Neural progenitor cell (in vitro differentiated cells): ENCODE measurements around the gene MESD.

ENCODE experiments used
- EZH2 ChIP-seq: fragments of 200-600 bp; sonication (generic); IDR thresholded peaks from 2 replicates; pipeline ENCODE4 v1.6.1; 2017; ENCODE audit warnings: antibody characterized with exemption, mild to moderate bottlenecking, moderate library complexity
- TF ChIP-seq, protein P1 (sequence below): fragments of 200-600 bp; sonication (generic); IDR thresholded peaks from 2 replicates; pipeline ENCODE4 v1.5.1; 2017; ENCODE audit warnings: antibody characterized with exemption, mild to moderate bottlenecking

DNA sequence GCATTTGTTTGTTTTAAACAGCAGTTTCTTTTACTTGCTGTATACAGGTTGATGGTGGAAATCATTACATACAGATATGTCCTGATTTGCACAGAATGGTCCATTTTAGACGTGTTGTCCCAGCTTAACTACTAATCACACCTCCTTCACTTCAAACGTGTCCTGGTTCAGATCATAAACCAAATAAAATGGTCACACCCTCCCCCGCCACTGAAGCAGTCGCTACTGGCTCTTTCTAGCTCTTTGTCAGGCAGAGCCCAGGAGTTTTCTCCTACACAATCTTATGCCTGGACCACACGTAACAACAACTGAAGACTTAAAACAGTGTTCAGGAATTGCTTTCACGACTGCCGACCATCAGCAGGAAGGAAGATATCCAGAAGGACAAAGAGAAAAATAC is 73.6 kb downstream of the MESD start:
- TF ChIP-seq, protein P1, sequence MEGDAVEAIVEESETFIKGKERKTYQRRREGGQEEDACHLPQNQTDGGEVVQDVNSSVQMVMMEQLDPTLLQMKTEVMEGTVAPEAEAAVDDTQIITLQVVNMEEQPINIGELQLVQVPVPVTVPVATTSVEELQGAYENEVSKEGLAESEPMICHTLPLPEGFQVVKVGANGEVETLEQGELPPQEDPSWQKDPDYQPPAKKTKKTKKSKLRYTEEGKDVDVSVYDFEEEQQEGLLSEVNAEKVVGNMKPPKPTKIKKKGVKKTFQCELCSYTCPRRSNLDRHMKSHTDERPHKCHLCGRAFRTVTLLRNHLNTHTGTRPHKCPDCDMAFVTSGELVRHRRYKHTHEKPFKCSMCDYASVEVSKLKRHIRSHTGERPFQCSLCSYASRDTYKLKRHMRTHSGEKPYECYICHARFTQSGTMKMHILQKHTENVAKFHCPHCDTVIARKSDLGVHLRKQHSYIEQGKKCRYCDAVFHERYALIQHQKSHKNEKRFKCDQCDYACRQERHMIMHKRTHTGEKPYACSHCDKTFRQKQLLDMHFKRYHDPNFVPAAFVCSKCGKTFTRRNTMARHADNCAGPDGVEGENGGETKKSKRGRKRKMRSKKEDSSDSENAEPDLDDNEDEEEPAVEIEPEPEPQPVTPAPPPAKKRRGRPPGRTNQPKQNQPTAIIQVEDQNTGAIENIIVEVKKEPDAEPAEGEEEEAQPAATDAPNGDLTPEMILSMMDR: no peak
- TF ChIP-seq EZH2: no peak
